ENCODE data around the gene CLTB.

Gene CLTB

GRCh38 chr5:176342766-176343458, 73.4 kb downstream of the CLTB start:
- no peak for DNase-seq
